Left lung (tissue), 10 donors: ENCODE data around the gene MYRFL. TPM values are rescaled to one million over a fixed set of nuclear protein-coding genes. Genes with fewer than 3 reads are reported as not detected.

Source experiments
- ATAC-seq: fragments of 200-7000 bp; cut with Tn5 transposase; one replicate; pipeline ENCODE4 v1.9.1; 2020; ENCODE audit warnings: moderate library complexity
- DNase-seq, 4 donors: peaks; one replicate each; pipeline ENCODE4 v3.0.0-alpha.2; 2013 to 2020
- H3K27ac ChIP-seq, 2 donors: fragments of 200-600 bp; sonication (generic) in 1 of 2; one replicate each; pipeline versions ENCODE4 v1.5.0 to v1.8.0; 2020 to 2021
- H3K27me3 ChIP-seq, 2 donors: fragments of 200-600 bp; sonication (generic) in 1 of 2; one replicate each; pipeline versions ENCODE4 v1.5.0 to v1.8.0; 2020 to 2021
- H3K36me3 ChIP-seq, 2 donors: fragments of 200-600 bp; sonication (generic) in 1 of 2; one replicate each; pipeline versions ENCODE4 v1.5.0 to v1.8.0; 2020 to 2021
- H3K4me1 ChIP-seq, 2 donors: fragments of 200-600 bp; one replicate each; pipeline ENCODE4 v1.8.0; 2021
- H3K4me3 ChIP-seq, 2 donors: fragments of 200-600 bp; sonication (generic) in 1 of 2; one replicate each; pipeline versions ENCODE4 v1.5.0 to v1.8.0; 2020 to 2021; ENCODE audit warnings: mild to moderate bottlenecking in 1 of 2
- H3K9me3 ChIP-seq, 2 donors: fragments of 200-600 bp; sonication (generic) in 1 of 2; one replicate each; pipeline versions ENCODE4 v1.5.0 to v1.8.0; 2020 to 2021
- CTCF ChIP-seq, 2 donors: fragments of 200-600 bp; sonication (generic) in 1 of 2; IDR thresholded peaks; one replicate each; pipeline versions ENCODE4 v1.5.0 to v1.8.0; 2021; ENCODE audit warnings: antibody characterized with exemption in 2 of 2
- intact Hi-C, 2 donors: fragments of 100-400 bp; cut with DNase I; formaldehyde crosslinking; loops; one replicate each; pipeline versions ENCODE4 v1.11.2 to v1.14.2; 2022
- polyA plus RNA-seq, 6 donors: library from polyadenylated mRNA; unstranded; fragments of 120-200 nt; gene quantifications; one replicate each; pipeline ENCODE4 v1.2.1, GENCODE V29; 2013; ENCODE audit not compliant: insufficient read length in 6 of 6
- total RNA-seq, 2 donors: library from RNA; stranded (reverse); fragmentation: NEBNext Ultra II Directional; extraction: Animal tissue kit (Norgen Biotek cat#: 25700); gene quantifications; one replicate each; pipeline ENCODE4 v1.2.1, GENCODE V29; 2021
- donor health status: DM: no; HTN: yes; CAD: no.
- donor health status: DM: no; HTN: no; CAD: no.

The MYRFL gene
- total and polyA plus RNA-seq, 8 donors = 0.17 to 2.5 (median 0.77) TPM

- no peak overlapping the region for H3K4me3 ChIP-seq
- no peaks in the 10 kb centered on the region for H3K4me1 ChIP-seq
- TF ChIP-seq CTCF (IDR thresholded peaks at IDR 0.05) = no peak
- ATAC-seq = no peak
- H3K36me3 ChIP-seq = no peaks in the 10 kb centered on the region
- H3K27me3 ChIP-seq = no peaks in the 10 kb centered on the region
- no peaks in the 10 kb centered on the region for H3K9me3 ChIP-seq
- intact Hi-C loops = no loop called here
- no peak for DNase-seq
- no peak overlapping the region for H3K27ac ChIP-seq
These were observed 999 bp upstream of the MYRFL start for GRCh38 chr12:69824028-69824427.

GRCh38 chr12:69828897-69829296 lies 3.9 kb downstream of the MYRFL start:
- TF ChIP-seq CTCF (IDR thresholded peaks at IDR 0.05) = no peak
- H3K4me3 ChIP-seq = no peak overlapping the region
- intact Hi-C loops = no loop called here

GRCh38 chr12:69833696-69834095 lies 8.7 kb downstream of the MYRFL start:
- Histone ChIP-seq H3K27ac (no peak overlapping the region), H3K27me3 (no peaks in the 10 kb centered on the region), H3K4me3 (no peak overlapping the region), H3K9me3 (no peaks in the 10 kb centered on the region), H3K4me1 (peaks cover 6 to 12% of the 10 kb centered on the region in 2 donors), H3K36me3 (no peaks in the 10 kb centered on the region)
- intact Hi-C loops = no loop called here
- DNase-seq (no peak), ATAC-seq (no peak)
- TF ChIP-seq CTCF (IDR thresholded peaks at IDR 0.05) = no peak

More at GRCh38 chr12:69828897-69829296, 3.9 kb downstream of the MYRFL start:
- H3K27me3 ChIP-seq = no peaks in the 10 kb centered on the region
- H3K4me1 ChIP-seq = no peaks in the 10 kb centered on the region
- ATAC-seq (peak; percentile 78), DNase-seq (no peak)
- no peak overlapping the region for H3K27ac ChIP-seq
- no peaks in the 10 kb centered on the region for H3K9me3 ChIP-seq
- no peaks in the 10 kb centered on the region for H3K36me3 ChIP-seq

GRCh38 chr12:69834147-69834546 lies 9.1 kb downstream of the MYRFL start:
- ATAC-seq = no peak
- TF ChIP-seq CTCF (IDR thresholded peaks at IDR 0.05) = no peak
- DNase-seq = no peak
- Histone ChIP-seq H3K4me3 (no peak overlapping the region), H3K36me3 (no peaks in the 10 kb centered on the region), H3K27me3 (no peaks in the 10 kb centered on the region), H3K27ac (no peak overlapping the region), H3K9me3 (no peaks in the 10 kb centered on the region), H3K4me1 (peaks cover 6 to 12% of the 10 kb centered on the region in 2 donors)
- intact Hi-C loops = no loop called here

GRCh38 chr12:69834576-69834975 lies 9.5 kb downstream of the MYRFL start:
- no peak for TF ChIP-seq CTCF (IDR thresholded peaks at IDR 0.05)
- no peak for ATAC-seq
- no peak overlapping the region for H3K27ac ChIP-seq
- H3K36me3 ChIP-seq = no peaks in the 10 kb centered on the region
- no peak for DNase-seq
- intact Hi-C loops = no loop called here
- H3K4me3 ChIP-seq = no peak overlapping the region
- no peaks in the 10 kb centered on the region for H3K9me3 ChIP-seq
- H3K27me3 ChIP-seq = no peaks in the 10 kb centered on the region
- peaks cover 6 to 12% of the 10 kb centered on the region in 2 donors for H3K4me1 ChIP-seq
